Prostate gland (tissue), 2 donors: ENCODE measurements around the gene YEATS4.

Experiments used
- POLR2A ChIP-seq: fragments of 450-650 bp; IDR thresholded peaks from one replicate; pipeline ENCODE4 v1.6.1; 2016; ENCODE audit warnings: antibody characterized with exemption, mild to moderate bottlenecking
- POLR2AphosphoS5 ChIP-seq: sonication (generic); formaldehyde crosslinking; IDR thresholded peaks from one replicate; pipeline ENCODE4 v1.6.1; 2017; ENCODE audit warnings: antibody characterized with exemption
- TF ChIP-seq, protein P1 (sequence below), 4 experiments: fragments of 200-600 bp in 2 of 4; fragments of 450-650 bp in 2 of 4; sonication (generic) in 2 of 4; IDR thresholded peaks; 1 replicate in 3 of 4; 2 replicates in 1 of 4; pipeline ENCODE4 v1.5.1; 2016 to 2019; ENCODE audit warnings: antibody characterized with exemption in 4 of 4, mild to moderate bottlenecking in 2 of 4, moderate library complexity in 2 of 4

DNA sequence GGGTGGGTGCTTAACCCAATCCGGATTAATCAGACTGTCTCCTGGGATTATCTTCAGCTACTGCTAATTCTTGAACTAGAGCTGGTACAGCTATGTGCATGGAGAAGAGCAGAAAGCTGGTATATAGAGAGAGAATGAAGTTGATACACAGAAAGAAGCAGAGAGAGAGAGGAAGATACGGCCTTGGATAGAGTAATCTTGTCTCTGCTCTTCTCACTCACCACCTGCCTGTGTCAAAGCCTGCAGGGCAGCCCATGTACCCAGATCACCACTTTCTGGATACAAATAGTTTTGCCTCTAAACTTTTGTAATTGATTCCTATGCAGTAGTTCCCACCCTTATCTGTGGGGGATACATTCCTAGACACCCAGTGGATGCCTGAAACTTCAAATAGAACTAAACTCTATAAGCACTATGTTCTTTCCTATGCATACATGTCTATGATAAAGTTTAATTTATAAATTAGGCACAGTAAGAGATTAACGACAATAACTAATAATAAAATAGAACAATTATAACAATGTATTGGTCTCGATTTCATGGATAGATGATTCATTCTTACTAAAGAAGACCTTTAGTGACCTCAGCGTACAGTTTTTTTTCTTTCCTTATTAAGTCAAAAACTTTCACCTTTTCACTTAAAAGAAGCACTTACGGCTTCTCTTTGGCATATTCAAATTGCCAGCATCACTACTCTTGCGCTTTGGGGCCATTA lies 45.5 kb downstream of the YEATS4 start:
- TF ChIP-seq, protein P1, sequence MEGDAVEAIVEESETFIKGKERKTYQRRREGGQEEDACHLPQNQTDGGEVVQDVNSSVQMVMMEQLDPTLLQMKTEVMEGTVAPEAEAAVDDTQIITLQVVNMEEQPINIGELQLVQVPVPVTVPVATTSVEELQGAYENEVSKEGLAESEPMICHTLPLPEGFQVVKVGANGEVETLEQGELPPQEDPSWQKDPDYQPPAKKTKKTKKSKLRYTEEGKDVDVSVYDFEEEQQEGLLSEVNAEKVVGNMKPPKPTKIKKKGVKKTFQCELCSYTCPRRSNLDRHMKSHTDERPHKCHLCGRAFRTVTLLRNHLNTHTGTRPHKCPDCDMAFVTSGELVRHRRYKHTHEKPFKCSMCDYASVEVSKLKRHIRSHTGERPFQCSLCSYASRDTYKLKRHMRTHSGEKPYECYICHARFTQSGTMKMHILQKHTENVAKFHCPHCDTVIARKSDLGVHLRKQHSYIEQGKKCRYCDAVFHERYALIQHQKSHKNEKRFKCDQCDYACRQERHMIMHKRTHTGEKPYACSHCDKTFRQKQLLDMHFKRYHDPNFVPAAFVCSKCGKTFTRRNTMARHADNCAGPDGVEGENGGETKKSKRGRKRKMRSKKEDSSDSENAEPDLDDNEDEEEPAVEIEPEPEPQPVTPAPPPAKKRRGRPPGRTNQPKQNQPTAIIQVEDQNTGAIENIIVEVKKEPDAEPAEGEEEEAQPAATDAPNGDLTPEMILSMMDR (IDR thresholded peaks at IDR 0.05) = no peak
- TF ChIP-seq POLR2A (no peak), POLR2AphosphoS5 (no peak)
